ENCODE data around the gene ERVW-1.

DNA sequence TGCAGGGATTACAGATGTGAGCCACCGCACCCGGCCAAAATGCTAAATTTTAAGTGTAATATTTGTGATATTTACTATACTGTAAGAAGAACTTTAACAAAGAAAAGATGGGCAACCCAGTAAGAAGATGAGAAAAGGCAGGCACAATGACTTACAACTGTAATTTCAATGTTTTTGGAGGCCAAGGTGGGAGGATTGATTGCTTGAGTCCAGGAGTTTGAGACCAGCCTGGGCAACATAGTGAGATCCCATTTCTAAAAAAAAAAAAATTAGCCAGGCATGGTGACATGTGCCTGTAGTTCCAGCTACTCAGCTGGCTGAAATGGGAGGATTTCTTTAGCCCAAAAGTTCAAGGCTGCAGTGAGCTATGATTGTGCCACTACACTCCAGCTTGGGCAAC lies 42.2 kb downstream of the ERVW-1 start:
- TF ChIP-seq EZH2 (IDR thresholded peaks at IDR 0.05) = no peak
- TF ChIP-seq POLR2AphosphoS5 (IDR thresholded peaks at IDR 0.05; ENCODE audit: borderline replicate concordance, low read depth, low read length) = no peak

Data from SK-N-MC (cell line).